Activated T-helper 1 cell treated with anti-CD3 and anti-CD28 coated beads, Interleukin-12 subunit alpha, Interleukin-12 subunit beta, Interleukin-2, Interleukin-4 antibody, amounts not matched to agents 30 ng/mL and 10 ng/mL and 1 ng/mL, durations not matched to agents 14 hours and 24 hours and 36 hours (primary cell): ENCODE measurements around the gene PIEZO2. TPM values are rescaled to one million over a fixed set of nuclear protein-coding genes. Genes with fewer than 3 reads are reported as not detected.

Source experiments
- DNase-seq: peaks from one replicate; pipeline ENCODE4 v3.0.0; 2021; ENCODE audit warnings: low spot score
- H3K27ac Mint-ChIP-seq: one replicate; pipeline ENCODE4 v1.8.0; 2021; ENCODE audit warnings: mild to moderate bottlenecking, mixed read lengths
- H3K27me3 Mint-ChIP-seq: one replicate; pipeline ENCODE4 v1.8.0; 2022; ENCODE audit warnings: mild to moderate bottlenecking, moderate library complexity, mixed read lengths; ENCODE audit not compliant: insufficient read depth
- H3K36me3 Mint-ChIP-seq: one replicate; pipeline ENCODE4 v1.8.0; 2021; ENCODE audit warnings: low read depth, mixed read lengths
- H3K4me1 Mint-ChIP-seq: one replicate; pipeline ENCODE4 v1.8.0; 2021; ENCODE audit warnings: low read depth, mixed read lengths
- H3K4me3 Mint-ChIP-seq: one replicate; pipeline ENCODE4 v1.8.0; 2021; ENCODE audit warnings: mild to moderate bottlenecking, moderate library complexity, mixed read lengths
- H3K9me3 Mint-ChIP-seq: one replicate; pipeline ENCODE4 v1.8.0; 2021; ENCODE audit warnings: mixed read lengths
- intact Hi-C: fragments of 100-400 bp; cut with micrococcal nuclease; formaldehyde crosslinking; loops from one replicate; pipeline ENCODE4 v1.15.1; 2024
- total RNA-seq: library from RNA; stranded (reverse); gene quantifications from 2 replicates; pipeline ENCODE4 v1.2.3, GENCODE V29; 2022

Gene PIEZO2
- total RNA-seq, 1 donor from 2014 or later = not detected

DNA sequence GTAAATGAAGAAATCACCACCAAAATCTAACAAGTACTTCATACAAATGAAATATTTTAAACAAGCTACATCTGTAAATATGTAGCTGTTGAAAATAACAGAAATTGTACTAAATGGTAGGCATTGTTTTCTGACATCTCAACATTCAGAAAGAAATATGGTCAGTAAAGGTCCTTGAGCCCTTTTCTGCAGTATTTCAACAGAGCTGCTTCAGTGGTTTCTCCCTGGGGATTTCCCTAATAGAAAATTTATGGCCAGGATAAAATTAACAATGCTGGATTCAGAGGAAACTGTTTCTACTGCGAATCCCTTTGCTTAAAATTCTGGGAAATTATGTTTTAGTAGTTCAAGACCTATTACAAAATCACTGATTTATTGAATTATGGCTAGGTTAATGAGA is 256.6 kb downstream of the PIEZO2 start:
- peaks cover 2% of the 10 kb centered on the region for H3K27me3 Mint-ChIP-seq
- H3K4me1 Mint-ChIP-seq = no peaks in the 10 kb centered on the region
- intact Hi-C loops = no loop called here
- no peak overlapping the region for H3K27ac Mint-ChIP-seq
- DNase-seq = no peak
- no peaks in the 10 kb centered on the region for H3K36me3 Mint-ChIP-seq
- H3K4me3 Mint-ChIP-seq = no peak overlapping the region
- H3K9me3 Mint-ChIP-seq = no peaks in the 10 kb centered on the region

DNA sequence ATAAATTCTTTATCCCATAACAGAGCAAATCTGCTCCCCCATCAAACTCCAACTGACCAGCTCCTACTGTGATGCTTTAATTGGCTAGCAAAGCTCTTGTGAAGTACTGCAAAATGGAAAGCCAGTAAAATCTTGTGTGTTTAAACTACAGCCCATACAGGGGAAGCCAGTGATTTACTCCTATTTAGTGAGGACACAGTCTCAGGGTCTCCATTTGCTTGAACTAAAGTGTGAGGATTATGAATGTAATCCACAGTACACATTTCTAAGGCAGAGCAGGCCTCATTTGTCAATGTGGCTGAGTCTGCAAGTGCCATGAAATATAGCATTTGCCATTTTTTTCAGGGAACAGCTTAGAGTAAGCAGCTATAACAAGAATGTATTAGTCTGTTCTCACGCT is 259.3 kb downstream of the PIEZO2 start:
- Mint-ChIP-seq H3K9me3 (no peaks in the 10 kb centered on the region), H3K27me3 (peaks cover 2% of the 10 kb centered on the region), H3K36me3 (no peaks in the 10 kb centered on the region), H3K27ac (no peak overlapping the region), H3K4me3 (no peak overlapping the region), H3K4me1 (no peaks in the 10 kb centered on the region)
- intact Hi-C loops = no loop called here
- DNase-seq = no peak

DNA sequence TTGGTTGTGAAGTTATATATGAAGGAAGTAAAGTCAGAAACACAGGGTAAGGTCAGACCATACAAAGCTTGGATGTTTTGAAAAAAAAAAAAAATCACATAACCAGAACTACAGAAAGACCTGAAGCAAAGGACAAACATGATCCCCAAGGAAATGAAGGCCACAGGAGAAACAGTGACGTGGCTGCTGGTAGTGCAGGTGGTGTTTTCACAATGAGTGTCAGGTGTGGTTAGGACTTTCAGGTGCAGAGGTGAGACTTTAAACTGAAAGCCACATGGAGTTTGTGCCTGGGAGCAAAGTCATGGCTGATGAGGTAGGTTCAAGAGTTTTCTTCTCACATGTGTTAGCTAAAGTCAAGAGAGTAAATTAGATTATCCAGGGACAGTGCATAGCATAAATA is 270.7 kb downstream of the PIEZO2 start:
- intact Hi-C loops = no loop called here
- no peak for DNase-seq

DNA sequence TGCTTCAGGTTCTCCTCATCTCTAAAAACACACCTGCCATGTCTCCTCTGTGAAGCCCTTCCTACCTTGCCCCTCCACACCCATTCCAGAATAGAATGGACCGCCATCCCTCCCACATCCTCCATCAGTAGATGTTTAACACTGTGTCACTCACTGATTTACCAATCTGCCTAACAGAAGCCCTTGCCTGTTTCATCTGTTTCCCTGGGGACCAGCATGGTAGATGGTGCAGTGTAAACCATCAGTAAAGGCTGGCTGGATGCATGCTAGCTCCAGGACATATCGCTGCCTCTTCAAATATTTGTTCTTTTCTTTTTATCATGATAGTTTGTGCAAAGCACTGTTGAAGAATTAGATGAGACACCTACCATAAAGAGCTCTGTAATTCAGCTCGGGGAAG is 271.4 kb downstream of the PIEZO2 start:
- no peak overlapping the region for H3K27ac Mint-ChIP-seq
- H3K4me1 Mint-ChIP-seq = no peaks in the 10 kb centered on the region
- H3K4me3 Mint-ChIP-seq = no peak overlapping the region
- no peak for DNase-seq
- intact Hi-C loops = no loop called here
- H3K36me3 Mint-ChIP-seq = no peaks in the 10 kb centered on the region
- no peaks in the 10 kb centered on the region for H3K9me3 Mint-ChIP-seq
- no peaks in the 10 kb centered on the region for H3K27me3 Mint-ChIP-seq

More for the DNA sequence above, 270.7 kb downstream of the PIEZO2 start:
- no peaks in the 10 kb centered on the region for H3K9me3 Mint-ChIP-seq
- H3K27me3 Mint-ChIP-seq = no peaks in the 10 kb centered on the region
- no peaks in the 10 kb centered on the region for H3K4me1 Mint-ChIP-seq
- no peaks in the 10 kb centered on the region for H3K36me3 Mint-ChIP-seq
- H3K27ac Mint-ChIP-seq = no peak overlapping the region
- no peak overlapping the region for H3K4me3 Mint-ChIP-seq

DNA sequence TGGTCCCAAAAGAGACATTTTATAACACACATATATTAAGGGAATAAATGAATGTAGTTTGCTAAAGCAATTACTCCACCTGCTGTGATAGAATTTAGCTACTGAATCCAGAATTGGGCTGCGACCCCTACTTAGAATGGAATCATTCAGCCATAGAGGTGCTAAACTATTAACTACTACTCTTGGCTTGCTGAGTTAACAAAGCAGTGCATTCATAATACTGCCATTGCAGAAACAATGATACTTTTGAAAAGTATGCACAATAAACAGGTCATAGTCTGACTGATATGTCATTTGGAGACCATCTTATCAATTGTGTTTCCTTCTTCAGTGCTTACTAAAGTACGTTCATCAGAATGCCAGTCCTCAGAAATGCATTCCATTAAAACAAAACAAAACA is 273.6 kb downstream of the PIEZO2 start:
- Mint-ChIP-seq H3K4me1 (no peaks in the 10 kb centered on the region), H3K36me3 (no peaks in the 10 kb centered on the region), H3K27me3 (no peaks in the 10 kb centered on the region), H3K27ac (no peak overlapping the region), H3K4me3 (no peak overlapping the region), H3K9me3 (no peaks in the 10 kb centered on the region)
- DNase-seq = no peak
- intact Hi-C loops = no loop called here

DNA sequence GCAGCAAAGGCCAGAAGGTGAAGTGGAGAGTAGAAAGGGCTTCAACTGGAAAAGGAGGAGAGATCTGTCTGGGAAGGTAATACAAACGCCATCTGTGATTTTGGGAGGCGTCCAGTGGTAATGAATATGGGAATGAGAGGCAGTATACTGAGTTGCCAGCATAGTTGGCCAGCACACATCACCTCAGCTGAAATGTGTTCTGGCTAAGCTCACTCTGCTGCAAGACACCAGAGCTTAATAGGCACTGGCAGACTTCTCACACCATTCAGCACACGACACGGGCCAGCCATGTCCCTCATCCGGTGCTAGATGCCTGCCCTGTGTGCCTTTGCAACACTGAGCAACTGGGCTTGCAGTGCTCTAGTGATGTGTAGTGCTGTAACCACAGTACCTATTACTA is 277.1 kb downstream of the PIEZO2 start:
- no peak for DNase-seq
- Mint-ChIP-seq H3K27me3 (no peaks in the 10 kb centered on the region), H3K36me3 (no peaks in the 10 kb centered on the region), H3K27ac (no peak overlapping the region), H3K9me3 (no peaks in the 10 kb centered on the region), H3K4me1 (no peaks in the 10 kb centered on the region), H3K4me3 (no peak overlapping the region)
- intact Hi-C loops = no loop called here

DNA sequence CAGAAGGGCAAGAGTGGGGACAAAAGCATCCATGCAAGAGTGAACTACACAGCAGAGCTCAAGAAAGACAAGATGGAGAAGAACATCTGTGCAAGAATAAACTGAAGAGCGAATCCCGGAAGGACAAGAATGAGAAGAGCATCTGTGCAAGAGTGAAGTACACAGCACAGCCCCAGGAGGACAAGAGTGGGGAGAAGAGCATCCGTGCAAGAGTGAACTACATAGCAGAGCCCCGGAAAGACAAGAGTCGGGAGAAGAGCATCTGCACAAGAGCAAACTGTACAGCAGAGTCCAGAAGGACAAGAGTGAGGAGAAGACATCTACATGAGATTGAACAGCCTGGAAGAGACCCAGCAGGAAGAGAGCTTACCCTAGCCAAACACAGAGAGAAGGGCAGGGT is 284.6 kb downstream of the PIEZO2 start:
- peaks cover 3% of the 10 kb centered on the region for H3K27me3 Mint-ChIP-seq
- no peaks in the 10 kb centered on the region for H3K9me3 Mint-ChIP-seq
- no peak for DNase-seq
- no peak overlapping the region for H3K27ac Mint-ChIP-seq
- H3K36me3 Mint-ChIP-seq = no peaks in the 10 kb centered on the region
- intact Hi-C loops = no loop called here
- H3K4me1 Mint-ChIP-seq = no peaks in the 10 kb centered on the region
- no peak overlapping the region for H3K4me3 Mint-ChIP-seq

DNA sequence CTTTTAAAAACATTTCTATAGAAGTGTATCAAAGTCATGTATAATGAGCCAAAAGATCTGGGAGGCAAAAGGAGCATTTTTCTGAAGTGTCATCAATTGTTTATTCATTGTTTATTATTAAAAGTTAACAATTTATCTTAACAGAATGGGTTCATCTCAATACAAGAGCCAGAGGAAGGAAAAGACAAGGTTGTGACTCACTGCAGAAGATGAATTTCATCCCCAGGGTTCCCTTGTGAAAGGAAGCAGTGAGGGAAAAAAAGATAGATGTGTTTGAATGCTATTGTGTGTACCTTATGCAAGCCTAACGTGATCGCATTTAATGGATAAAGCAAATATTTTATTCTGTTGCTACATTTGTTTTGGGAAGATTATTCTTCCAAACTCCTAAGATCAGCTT is 286.3 kb downstream of the PIEZO2 start:
- DNase-seq = no peak
- H3K36me3 Mint-ChIP-seq = no peaks in the 10 kb centered on the region
- H3K27me3 Mint-ChIP-seq = peaks cover 3% of the 10 kb centered on the region
- intact Hi-C loops = no loop called here
- no peaks in the 10 kb centered on the region for H3K9me3 Mint-ChIP-seq
- no peak overlapping the region for H3K27ac Mint-ChIP-seq
- no peaks in the 10 kb centered on the region for H3K4me1 Mint-ChIP-seq
- no peak overlapping the region for H3K4me3 Mint-ChIP-seq

DNA sequence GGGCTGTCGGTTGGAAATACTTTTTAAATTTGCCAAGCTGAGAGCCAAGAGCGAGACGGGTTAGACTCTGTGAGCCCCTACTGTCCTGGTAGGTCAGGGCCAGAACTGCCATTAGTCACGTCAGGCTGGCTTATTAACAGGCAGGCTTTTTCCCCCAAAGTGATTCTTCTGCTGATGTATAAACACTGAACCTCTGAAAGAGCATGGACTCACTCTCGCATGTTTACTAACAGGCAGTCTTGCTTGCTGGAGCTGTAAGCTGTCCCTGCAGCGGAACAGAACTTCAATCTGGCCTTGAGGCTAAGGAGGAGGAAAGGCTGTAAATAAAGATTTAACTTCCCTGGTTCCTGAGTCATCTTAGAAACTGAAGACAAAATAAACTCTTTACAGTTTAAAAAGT is 288.4 kb downstream of the PIEZO2 start:
- DNase-seq = no peak
- no peaks in the 10 kb centered on the region for H3K9me3 Mint-ChIP-seq
- intact Hi-C loops = no loop called here
- peaks cover 3% of the 10 kb centered on the region for H3K27me3 Mint-ChIP-seq
- H3K4me3 Mint-ChIP-seq = no peak overlapping the region
- H3K27ac Mint-ChIP-seq = no peak overlapping the region
- H3K4me1 Mint-ChIP-seq = no peaks in the 10 kb centered on the region
- no peaks in the 10 kb centered on the region for H3K36me3 Mint-ChIP-seq

DNA sequence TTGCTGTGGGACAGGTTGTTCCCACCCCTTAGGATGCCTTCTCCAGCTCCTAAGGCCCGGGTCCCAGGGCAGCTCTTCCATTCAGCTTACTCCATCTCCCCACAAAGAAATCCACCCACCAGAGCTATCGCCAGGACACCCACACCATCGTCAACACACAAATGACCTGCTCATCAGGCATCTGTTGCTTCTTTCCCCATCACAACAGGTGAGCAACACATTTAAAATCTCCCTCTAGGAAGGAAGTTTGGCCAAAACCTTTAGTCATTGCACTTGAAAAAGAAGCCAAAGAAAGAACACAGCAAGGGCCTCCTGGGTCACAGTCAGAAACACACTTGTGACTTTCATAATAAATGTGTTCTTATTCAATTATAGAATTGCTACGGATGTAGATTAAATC is 289.0 kb downstream of the PIEZO2 start:
- DNase-seq = no peak
- intact Hi-C loops = no loop called here
- Mint-ChIP-seq H3K4me3 (no peak overlapping the region), H3K4me1 (no peaks in the 10 kb centered on the region), H3K27ac (no peak overlapping the region), H3K36me3 (no peaks in the 10 kb centered on the region), H3K9me3 (no peaks in the 10 kb centered on the region), H3K27me3 (peaks cover 3% of the 10 kb centered on the region)

DNA sequence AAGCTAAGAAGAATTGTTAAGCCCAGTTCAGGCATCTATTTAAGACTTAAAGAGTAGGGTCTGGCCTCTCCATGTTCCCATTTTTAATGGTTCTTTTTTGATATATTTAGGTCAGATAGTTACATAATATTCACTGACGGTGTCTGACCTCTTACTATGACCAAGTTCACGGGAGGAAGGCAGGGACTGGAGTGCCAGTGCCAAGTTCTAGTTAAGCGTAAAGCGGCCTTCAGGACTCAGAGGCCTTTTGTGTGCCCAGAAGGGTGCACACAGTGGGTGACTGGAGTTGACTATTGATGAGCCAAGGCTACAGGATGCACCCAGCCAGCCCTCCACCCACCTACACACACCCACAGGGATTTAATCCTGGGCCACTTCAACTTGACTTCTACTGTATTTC is 290.9 kb downstream of the PIEZO2 start:
- Mint-ChIP-seq H3K36me3 (no peaks in the 10 kb centered on the region), H3K27me3 (peaks cover 4% of the 10 kb centered on the region), H3K27ac (no peak overlapping the region), H3K4me3 (no peak overlapping the region), H3K9me3 (no peaks in the 10 kb centered on the region), H3K4me1 (no peaks in the 10 kb centered on the region)
- no peak for DNase-seq
- intact Hi-C loops = no loop called here

DNA sequence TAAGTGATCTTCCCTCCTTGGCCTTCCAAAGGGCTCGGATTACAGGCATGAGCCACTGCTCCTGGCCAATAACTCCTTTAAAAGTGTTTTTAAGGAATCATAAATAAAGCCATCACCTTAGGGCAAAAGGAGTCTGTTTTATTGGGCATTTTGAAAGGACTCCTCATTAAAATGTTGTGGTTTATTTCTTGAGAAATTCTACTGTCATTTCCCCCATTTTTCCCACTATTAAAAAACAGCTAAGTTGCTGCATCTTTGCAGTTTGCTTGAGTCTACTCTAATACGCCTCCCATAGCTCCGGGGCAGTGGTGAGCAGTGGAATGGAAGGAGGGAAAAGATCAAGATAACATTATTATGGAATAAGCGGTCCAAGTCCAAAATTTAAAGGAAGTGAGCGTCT is 293.2 kb downstream of the PIEZO2 start:
- intact Hi-C loops = no loop called here
- Mint-ChIP-seq H3K4me1 (no peaks in the 10 kb centered on the region), H3K27ac (no peak overlapping the region), H3K36me3 (no peaks in the 10 kb centered on the region), H3K27me3 (peaks cover 4% of the 10 kb centered on the region), H3K4me3 (no peak overlapping the region), H3K9me3 (no peaks in the 10 kb centered on the region)
- no peak for DNase-seq

DNA sequence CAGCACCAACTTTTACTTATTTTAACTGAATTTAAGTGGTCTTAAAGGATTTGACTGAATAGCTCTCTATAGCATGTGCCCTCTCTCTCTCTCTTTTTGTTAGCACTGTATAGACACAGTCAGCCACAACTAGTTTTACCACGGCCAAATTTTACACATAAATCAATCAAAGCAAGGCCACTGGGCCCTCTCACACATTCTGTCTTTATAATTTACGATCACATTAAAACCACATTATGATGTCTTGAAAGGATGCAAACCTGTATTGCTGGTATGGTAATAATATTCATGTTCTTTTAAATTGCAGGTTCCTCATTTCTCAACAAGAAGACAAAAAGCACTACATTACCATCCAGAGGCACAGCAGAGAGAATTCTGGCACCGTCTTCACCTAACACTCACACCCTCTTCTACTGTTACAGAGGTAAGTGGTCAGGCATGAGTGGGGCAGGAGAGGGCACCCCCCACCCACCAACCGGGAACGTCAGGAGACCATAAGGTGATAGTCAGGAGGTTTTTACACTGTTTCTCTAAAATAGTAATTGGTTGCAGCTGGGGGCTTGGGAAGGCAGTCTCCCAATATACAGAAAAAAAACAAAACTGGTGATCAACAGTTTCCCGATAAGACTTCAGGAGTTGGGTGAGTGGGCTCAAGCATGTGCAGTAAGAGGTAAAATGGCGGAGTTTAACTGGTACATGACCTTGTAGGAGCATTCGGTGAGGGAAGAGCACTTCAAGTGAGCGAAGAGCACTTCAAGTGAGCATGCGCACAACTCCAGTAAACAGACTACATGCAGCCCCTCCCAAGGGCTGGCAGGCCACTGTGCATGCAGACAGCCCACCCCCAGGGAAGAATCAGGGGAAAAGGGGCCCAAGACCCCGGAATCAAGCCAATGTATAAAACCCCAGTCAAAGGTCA is 296.7 kb downstream of the PIEZO2 start:
- no peak for DNase-seq
- H3K4me3 Mint-ChIP-seq = no peak overlapping the region
- H3K4me1 Mint-ChIP-seq = no peaks in the 10 kb centered on the region
- no peaks in the 10 kb centered on the region for H3K36me3 Mint-ChIP-seq
- intact Hi-C loops = loop anchor here (5.0 kb wide), 5 partner anchors 65 to 1185 kb away; no protein-coding TSS in a partner anchor
- H3K27me3 Mint-ChIP-seq = peaks cover 4% of the 10 kb centered on the region
- H3K9me3 Mint-ChIP-seq = no peaks in the 10 kb centered on the region
- no peak overlapping the region for H3K27ac Mint-ChIP-seq
